A549 (cell line): ENCODE results near the gene APP.

ENCODE experiments used
- CBX2 ChIP-seq: fragments of 200-600 bp; sonication (generic); IDR thresholded peaks from 2 replicates; pipeline ENCODE4 v1.6.1; 2016; ENCODE audit warnings: low read depth, mild to moderate bottlenecking, borderline replicate concordance
- HDAC2 ChIP-seq: fragments of 200-600 bp; sonication (generic); IDR thresholded peaks from 2 replicates; pipeline ENCODE4 v1.6.1; 2016
- HOXA7 ChIP-seq: fragments of 250-450 bp; sonication (Bioruptor Pico); IDR thresholded peaks from 2 replicates; pipeline ENCODE4 v1.5.0; 2020; ENCODE audit warnings: mild to moderate bottlenecking, moderate library complexity
- POLR2A ChIP-seq: IDR thresholded peaks from 2 replicates; pipeline ENCODE4 v1.6.1; 2012; ENCODE audit warnings: mild to moderate bottlenecking, low read length
- RAD21 ChIP-seq, 2 experiments: fragments of >200 bp in 1 of 2; sonication (Bioruptor Twin) in 1 of 2; formaldehyde crosslinking in 1 of 2; IDR thresholded peaks in 1 of 2; conservative IDR thresholded peaks in 1 of 2; 2 replicates in 1 of 2; 3 replicates in 1 of 2; pipeline ENCODE4 v1.6.1; 2012 to 2018; ENCODE audit warnings: inconsistent platforms in 1 of 2
- SREBF2 ChIP-seq: fragments of 450-650 bp; IDR thresholded peaks from 2 replicates; pipeline ENCODE4 v1.6.1; 2014; ENCODE audit warnings: mild to moderate bottlenecking, moderate library complexity
- TF ChIP-seq, protein P1 (sequence below): fragments of >200 bp; sonication (Bioruptor Twin); formaldehyde crosslinking; IDR thresholded peaks from 3 replicates; pipeline ENCODE4 v1.5.1; 2016
- TF ChIP-seq, protein P2 (sequence below): IDR thresholded peaks from 2 replicates; pipeline ENCODE4 v1.6.1; 2012

DNA sequence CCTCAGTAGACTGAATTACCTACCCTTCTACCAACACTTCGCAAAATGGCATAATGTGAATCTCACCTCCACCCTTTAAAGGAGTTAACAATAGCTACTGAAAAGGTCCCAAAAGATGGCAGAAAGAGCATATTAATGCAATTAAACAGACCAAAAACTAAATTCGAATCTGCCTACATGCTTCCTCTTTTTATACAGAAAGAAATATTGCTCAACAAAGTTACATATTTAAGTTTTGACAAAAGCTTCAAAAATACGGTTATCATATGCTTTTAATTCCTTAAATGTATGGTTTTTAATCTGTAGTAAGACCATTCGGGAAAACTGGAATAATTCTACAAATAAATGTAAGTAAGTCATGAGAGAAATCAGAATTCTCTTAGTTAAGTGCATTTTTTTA, 2.2 kb downstream of the APP start:
- TF ChIP-seq, protein P1, sequence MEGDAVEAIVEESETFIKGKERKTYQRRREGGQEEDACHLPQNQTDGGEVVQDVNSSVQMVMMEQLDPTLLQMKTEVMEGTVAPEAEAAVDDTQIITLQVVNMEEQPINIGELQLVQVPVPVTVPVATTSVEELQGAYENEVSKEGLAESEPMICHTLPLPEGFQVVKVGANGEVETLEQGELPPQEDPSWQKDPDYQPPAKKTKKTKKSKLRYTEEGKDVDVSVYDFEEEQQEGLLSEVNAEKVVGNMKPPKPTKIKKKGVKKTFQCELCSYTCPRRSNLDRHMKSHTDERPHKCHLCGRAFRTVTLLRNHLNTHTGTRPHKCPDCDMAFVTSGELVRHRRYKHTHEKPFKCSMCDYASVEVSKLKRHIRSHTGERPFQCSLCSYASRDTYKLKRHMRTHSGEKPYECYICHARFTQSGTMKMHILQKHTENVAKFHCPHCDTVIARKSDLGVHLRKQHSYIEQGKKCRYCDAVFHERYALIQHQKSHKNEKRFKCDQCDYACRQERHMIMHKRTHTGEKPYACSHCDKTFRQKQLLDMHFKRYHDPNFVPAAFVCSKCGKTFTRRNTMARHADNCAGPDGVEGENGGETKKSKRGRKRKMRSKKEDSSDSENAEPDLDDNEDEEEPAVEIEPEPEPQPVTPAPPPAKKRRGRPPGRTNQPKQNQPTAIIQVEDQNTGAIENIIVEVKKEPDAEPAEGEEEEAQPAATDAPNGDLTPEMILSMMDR = no peak
- no peak for TF ChIP-seq POLR2A
- TF ChIP-seq RAD21 (conservative IDR thresholded peaks at IDR 0.05 in 1 of 2, IDR thresholded peaks at IDR 0.05 in 1 of 2) = no peak
- TF ChIP-seq HDAC2 = no peak
- no peak for TF ChIP-seq SREBF2
- no peak for TF ChIP-seq CBX2
- TF ChIP-seq, protein P2, sequence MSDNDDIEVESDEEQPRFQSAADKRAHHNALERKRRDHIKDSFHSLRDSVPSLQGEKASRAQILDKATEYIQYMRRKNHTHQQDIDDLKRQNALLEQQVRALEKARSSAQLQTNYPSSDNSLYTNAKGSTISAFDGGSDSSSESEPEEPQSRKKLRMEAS = no peak
- TF ChIP-seq HOXA7 (CRISPR knock-in tag) = no peak
